A549 treated with CpdA at 1 μM for 4 hours (cell line): ENCODE data around the gene CEP55. TPM values are rescaled to one million over a fixed set of nuclear protein-coding genes. Genes with fewer than 3 reads are reported as not detected.

Source experiments
- total RNA-seq: library from RNA; stranded (reverse); fragments of 200-300 nt; extraction: Qiagen RNA extraction; gene quantifications from 5 replicates; pipeline ENCODE4 v1.2.3, GENCODE V29; 2022; ENCODE audit warnings: low read depth

CEP55 gene
- total RNA-seq: 60.7 to 75.5 TPM (median 65.1 TPM) in 5 replicates

DNA sequence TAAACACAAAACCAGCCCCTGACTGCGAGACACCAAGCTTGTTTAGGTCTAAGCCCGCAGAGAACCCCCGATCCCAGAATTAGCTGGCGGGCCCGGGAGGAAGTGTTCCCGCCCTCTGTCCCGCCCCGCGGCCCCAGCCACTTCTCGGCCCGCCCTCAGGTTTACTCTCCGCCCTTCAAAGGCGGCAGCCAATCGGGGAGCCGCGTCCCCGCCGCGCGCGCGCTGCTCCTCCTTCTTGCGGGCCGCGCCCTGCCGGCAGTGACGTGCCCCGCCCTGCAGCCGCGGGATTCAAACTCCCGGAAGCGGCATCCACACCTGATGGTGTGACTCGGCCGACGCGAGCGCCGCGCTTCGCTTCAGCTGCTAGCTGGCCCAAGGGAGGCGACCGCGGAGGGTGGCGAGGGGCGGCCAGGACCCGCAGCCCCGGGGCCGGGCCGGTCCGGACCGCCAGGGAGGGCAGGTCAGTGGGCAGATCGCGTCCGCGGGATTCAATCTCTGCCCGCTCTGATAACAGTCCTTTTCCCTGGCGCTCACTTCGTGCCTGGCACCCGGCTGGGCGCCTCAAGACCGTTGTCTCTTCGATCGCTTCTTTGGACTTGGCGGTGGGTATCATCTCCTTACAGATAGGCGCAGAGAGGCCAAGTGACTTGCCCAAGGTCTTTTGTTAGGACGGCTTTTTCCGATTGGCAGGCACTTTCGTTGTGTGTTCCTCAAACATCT lies at the start of gene CEP55:
TSS of gene CEP55 (plus strand) at position 291 of the 720 bp plus-strand sequence. CDS start 3,440 bp downstream, outside the sequence.

DNA sequence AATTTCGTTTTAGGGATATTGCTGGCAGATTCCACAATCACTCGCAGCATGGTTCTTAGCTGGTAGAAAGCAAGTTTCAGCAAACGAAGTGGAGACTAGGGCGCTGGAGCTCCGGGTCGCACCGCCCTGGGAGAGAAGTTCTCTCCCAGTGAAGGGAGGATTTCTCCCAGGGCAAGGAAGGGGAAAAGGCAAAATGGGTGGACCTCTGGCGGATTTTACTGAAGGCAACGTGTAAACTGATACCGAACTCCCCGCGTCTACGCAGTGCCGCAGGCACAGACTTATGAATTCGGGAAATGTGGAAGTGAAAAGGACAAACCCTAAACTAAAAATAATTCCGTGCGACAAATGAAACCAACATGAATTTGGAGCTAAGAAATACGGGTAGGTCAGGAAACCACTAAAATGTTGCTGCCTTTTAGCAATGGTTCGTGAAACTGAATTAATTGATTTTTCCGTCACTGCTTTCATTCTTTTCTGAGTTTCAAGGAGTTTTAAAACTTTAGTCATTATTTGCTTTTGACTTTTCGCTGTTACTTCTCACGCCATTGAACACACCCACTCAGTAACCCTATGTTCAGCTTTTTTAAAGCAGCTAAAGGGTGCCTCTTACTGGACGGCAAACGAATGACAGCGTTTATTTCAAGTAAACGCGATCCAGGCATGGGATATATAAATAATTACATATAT lies 14.1 kb upstream of the CEP55 start, which contains the start of gene MYOF:
TSS of gene MYOF (minus strand) at position 190 of the 690 bp plus-strand sequence. CDS start at position 50, 140 bp downstream.

DNA sequence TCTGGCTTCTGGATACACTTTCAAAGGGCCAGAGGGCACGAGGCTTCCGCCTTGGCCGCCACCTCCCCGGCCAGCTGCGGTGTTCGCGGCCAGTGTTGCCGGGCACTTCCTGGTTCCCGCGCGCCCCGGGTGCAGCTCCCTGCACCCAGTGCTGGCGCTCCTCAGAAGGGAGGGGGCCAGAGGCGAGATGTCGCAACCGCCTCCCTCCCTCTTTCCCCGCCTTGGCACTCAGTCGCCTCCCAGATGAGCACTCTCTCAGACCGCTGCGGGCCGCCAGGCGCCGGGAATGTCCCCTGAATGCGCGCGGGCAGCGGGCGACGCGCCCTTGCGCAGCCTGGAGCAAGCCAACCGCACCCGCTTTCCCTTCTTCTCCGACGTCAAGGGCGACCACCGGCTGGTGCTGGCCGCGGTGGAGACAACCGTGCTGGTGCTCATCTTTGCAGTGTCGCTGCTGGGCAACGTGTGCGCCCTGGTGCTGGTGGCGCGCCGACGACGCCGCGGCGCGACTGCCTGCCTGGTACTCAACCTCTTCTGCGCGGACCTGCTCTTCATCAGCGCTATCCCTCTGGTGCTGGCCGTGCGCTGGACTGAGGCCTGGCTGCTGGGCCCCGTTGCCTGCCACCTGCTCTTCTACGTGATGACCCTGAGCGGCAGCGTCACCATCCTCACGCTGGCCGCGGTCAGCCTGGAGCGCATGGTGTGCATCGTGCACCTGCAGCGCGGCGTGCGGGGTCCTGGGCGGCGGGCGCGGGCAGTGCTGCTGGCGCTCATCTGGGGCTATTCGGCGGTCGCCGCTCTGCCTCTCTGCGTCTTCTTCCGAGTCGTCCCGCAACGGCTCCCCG lies 70.2 kb downstream of the CEP55 start, which contains the start of gene FFAR4:
TSS of gene FFAR4 (plus strand) at position 231 of the 842 bp plus-strand sequence. CDS start at position 287, 56 bp downstream.

Other genes starting within 250 kb of the CEP55 start
- gene MYOF, start 14.3 kb upstream of the CEP55 start, total RNA-seq: 193 to 274 TPM (median 219 TPM) in 5 replicates
- gene FFAR4, start 70.1 kb downstream of the CEP55 start, total RNA-seq: 0.16 to 0.27 TPM (median 0.18 TPM) in 5 replicates
- gene RBP4, start 104.6 kb downstream of the CEP55 start, total RNA-seq: 5.3 to 10.7 TPM (median 7.6 TPM) in 5 replicates
- gene PDE6C, start 115.9 kb downstream of the CEP55 start, total RNA-seq: not detected in 5 replicates
- 5.2 to 6.3 TPM (median 5.9 TPM) in 5 replicates for gene FRA10AC1, start 206.0 kb downstream of the CEP55 start, total RNA-seq